HepG2 (cell line): ENCODE data around the gene PRR36.

ENCODE experiments used
- CTCF ChIP-seq: sonication (generic); formaldehyde crosslinking; IDR thresholded peaks from 2 replicates; pipeline ENCODE4 v1.5.0; 2020; ENCODE audit warnings: mild to moderate bottlenecking, missing genetic modification reagents, moderate library complexity
- EP300 ChIP-seq, 3 experiments: sonication (generic) in 1 of 3; formaldehyde crosslinking in 1 of 3; IDR thresholded peaks; 2 replicates each; pipeline versions ENCODE4 v1.5.1 to v1.6.1; 2011 to 2020; ENCODE audit warnings: low read depth in 2 of 3, low read length in 2 of 3, borderline replicate concordance in 1 of 3, improper control_type of control experiment in 1 of 3, mild to moderate bottlenecking in 1 of 3, missing genetic modification reagents in 1 of 3, moderate library complexity in 1 of 3
- GTF2F1 ChIP-seq: fragments of 150-350 bp; IDR thresholded peaks from 2 replicates; pipeline ENCODE4 v1.6.1; 2014; ENCODE audit warnings: low read length
- MXD1 ChIP-seq: sonication (generic); formaldehyde crosslinking; IDR thresholded peaks from 2 replicates; pipeline ENCODE4 v1.4.0; 2020; ENCODE audit warnings: mild to moderate bottlenecking, missing genetic modification reagents
- NFE2L1 ChIP-seq: sonication (generic); formaldehyde crosslinking; IDR thresholded peaks from 2 replicates; pipeline ENCODE4 v1.4.0; 2020; ENCODE audit warnings: missing genetic modification reagents, mild to moderate bottlenecking, borderline replicate concordance
- POLR2A ChIP-seq, 2 experiments: IDR thresholded peaks; 2 replicates each; pipeline ENCODE4 v1.6.1; 2011; ENCODE audit warnings: low read depth in 2 of 2, low read length in 2 of 2, mild to moderate bottlenecking in 1 of 2, moderate library complexity in 1 of 2; ENCODE audit not compliant: insufficient read depth in 1 of 2
- ZNF407 ChIP-seq: sonication (generic); formaldehyde crosslinking; IDR thresholded peaks from one replicate; pipeline ENCODE4 v1.5.1; 2020; ENCODE audit warnings: mild to moderate bottlenecking, missing genetic modification reagents; ENCODE audit errors: not compliant biosample characterization
- ZNF800 ChIP-seq: sonication (generic); formaldehyde crosslinking; IDR thresholded peaks from 2 replicates; pipeline ENCODE4 v1.4.0; 2020; ENCODE audit warnings: missing genetic modification reagents
- ZSCAN5A ChIP-seq: sonication (generic); formaldehyde crosslinking; IDR thresholded peaks from 2 replicates; pipeline ENCODE4 v1.8.0; 2022; ENCODE audit warnings: mild to moderate bottlenecking, missing genetic modification reagents, borderline replicate concordance

GRCh38 chr19:7832009-7832408, 42.2 kb downstream of the PRR36 start:
- TF ChIP-seq NFE2L1 (CRISPR knock-in tag) (no peak), MXD1 (no peak), EP300 (IDR thresholded peaks at IDR 0.05; ENCODE audit: low read depth in 2 of 2, low read length in 2 of 2) (no peak), EP300 (CRISPR knock-in tag; IDR thresholded peaks at IDR 0.05; ENCODE audit: borderline replicate concordance) (no peak), CTCF (CRISPR knock-in tag) (no peak), POLR2A (IDR thresholded peaks at IDR 0.05; ENCODE audit: insufficient read depth in 1 of 2, low read depth in 2 of 2, low read length in 2 of 2) (no peak), ZSCAN5A (CRISPR knock-in tag) (no peak), GTF2F1 (no peak), ZNF407 (no peak), ZNF800 (no peak)
